IMR-90 (cell line): Measurements from ENCODE around the gene LEMD1. TPM values are rescaled to one million over a fixed set of nuclear protein-coding genes. Genes with fewer than 3 reads are reported as not detected.

Experiments used
- ATAC-seq: fragments of 200-7000 bp; cut with Tn5 transposase; 2 replicates; pipeline ENCODE4 v1.9.1; 2020; ENCODE audit warnings: low read depth, mild to moderate bottlenecking, moderate library complexity
- BruUV-seq: library from RNA; stranded (reverse); fragments of 400-500 nt; replicated peaks from 2 replicates; lab custom pipeline; 2021; lab: Mats Ljungman, UMichigan
- CTCF ChIA-PET: fragments of 300-600 bp; formaldehyde crosslinking; extraction: SDS; loops from one replicate; lab custom pipeline; 2021; ENCODE audit warnings: antibody characterized with exemption; lab: Yijun Ruan, JAX
- POLR2A ChIA-PET: fragments of 300-600 bp; sonication (Branson Sonifier 250); formaldehyde crosslinking; loops from one replicate; lab custom pipeline; 2022; ENCODE audit warnings: antibody characterized with exemption; ENCODE audit not compliant: unreplicated experiment; lab: Charles Lee
- DNase-seq: peaks from one replicate; pipeline ENCODE4 v3.0.0; 2013
- H2AFZ ChIP-seq: replicated peaks from 2 replicates; pipeline ENCODE3; 2013; ENCODE audit warnings: low read length, mild to moderate bottlenecking; ENCODE audit not compliant: poor library complexity
- H2AK5ac ChIP-seq: 2 replicates; pipeline ENCODE4 v1.6.1; 2013; ENCODE audit warnings: low read depth, low read length, inconsistent platforms
- H2AK9ac ChIP-seq: replicated peaks from 2 replicates; pipeline ENCODE3; 2013; ENCODE audit warnings: mild to moderate bottlenecking, low read depth, low read length, moderate library complexity; ENCODE audit not compliant: poor library complexity
- H2BK120ac ChIP-seq: 2 replicates; pipeline ENCODE4 v1.6.1; 2013; ENCODE audit warnings: low read depth, low read length, inconsistent platforms
- H2BK15ac ChIP-seq: 3 replicates; pipeline ENCODE4 v1.6.1; 2013; ENCODE audit warnings: low read depth, low read length, inconsistent platforms
- H2BK20ac ChIP-seq: 2 replicates; pipeline ENCODE4 v1.6.1; 2013; ENCODE audit warnings: low read depth, mild to moderate bottlenecking, inconsistent platforms, low read length, moderate library complexity
- H2BK5ac ChIP-seq: 2 replicates; pipeline ENCODE4 v1.6.1; 2013; ENCODE audit warnings: mild to moderate bottlenecking, low read depth, low read length, inconsistent platforms; ENCODE audit not compliant: poor library complexity, severe bottlenecking
- H3K14ac ChIP-seq: replicated peaks from 2 replicates; pipeline ENCODE4 v1.6.1; 2013; ENCODE audit warnings: low read depth, low read length, inconsistent platforms
- H3K18ac ChIP-seq: 2 replicates; pipeline ENCODE4 v1.6.1; 2013; ENCODE audit warnings: low read depth, low read length, control low read depth
- H3K23ac ChIP-seq: 2 replicates; pipeline ENCODE4 v1.6.1; 2013; ENCODE audit warnings: low read depth, low read length, inconsistent platforms
- H3K27ac ChIP-seq: 2 replicates; pipeline ENCODE4 v1.5.1; 2013; ENCODE audit warnings: mild to moderate bottlenecking, control low read depth, low read length; ENCODE audit not compliant: insufficient read depth
- H3K27me3 ChIP-seq: 2 replicates; pipeline ENCODE4 v1.6.1; 2013; ENCODE audit warnings: low read length; ENCODE audit not compliant: control insufficient read depth, insufficient read depth
- H3K36me3 ChIP-seq: 2 replicates; pipeline ENCODE4 v1.6.1; 2013; ENCODE audit warnings: low read length, mixed read lengths; ENCODE audit not compliant: control insufficient read depth, insufficient read depth
- H3K4ac ChIP-seq: 2 replicates; pipeline ENCODE4 v1.6.1; 2013; ENCODE audit warnings: low read depth, low read length, inconsistent platforms
- H3K4me1 ChIP-seq: 2 replicates; pipeline ENCODE4 v1.6.1; 2013; ENCODE audit warnings: low read length, mixed read lengths; ENCODE audit not compliant: control insufficient read depth, insufficient read depth
- H3K4me2 ChIP-seq: 2 replicates; pipeline ENCODE4 v1.6.1; 2013; ENCODE audit warnings: low read depth, mild to moderate bottlenecking, control low read depth, low read length, moderate library complexity
- H3K4me3 ChIP-seq: 2 replicates; pipeline ENCODE4 v1.5.1; 2013; ENCODE audit warnings: low read depth, mild to moderate bottlenecking, control low read depth, low read length, moderate library complexity; ENCODE audit not compliant: insufficient read depth
- H3K56ac ChIP-seq: 2 replicates; pipeline ENCODE4 v1.6.1; 2013; ENCODE audit warnings: low read length, inconsistent platforms; ENCODE audit not compliant: insufficient read depth; ENCODE audit errors: extremely low read depth
- H3K79me1 ChIP-seq, 2 experiments: 2 replicates each; pipeline ENCODE4 v1.6.1; 2013; ENCODE audit warnings: low read length in 2 of 2, inconsistent platforms in 1 of 2, low read depth in 1 of 2
- H3K9ac ChIP-seq: 2 replicates; pipeline ENCODE4 v1.6.1; 2013; ENCODE audit warnings: low read depth, low read length, control low read depth
- H3K9me1 ChIP-seq: 2 replicates; pipeline ENCODE4 v1.6.1; 2013; ENCODE audit warnings: low read length, inconsistent platforms; ENCODE audit not compliant: insufficient read depth
- H3K9me3 ChIP-seq: 2 replicates; pipeline ENCODE4 v1.6.1; 2013; ENCODE audit warnings: low read length; ENCODE audit not compliant: control insufficient read depth, insufficient read depth
- H4K20me1 ChIP-seq: 2 replicates; pipeline ENCODE4 v1.6.1; 2013; ENCODE audit warnings: low read length, inconsistent platforms; ENCODE audit not compliant: insufficient read depth
- H4K5ac ChIP-seq: 2 replicates; pipeline ENCODE4 v1.6.1; 2013; ENCODE audit warnings: mild to moderate bottlenecking, low read depth, low read length, control low read depth
- H4K8ac ChIP-seq, 2 experiments: 2 replicates each; pipeline ENCODE4 v1.6.1; 2013; ENCODE audit warnings: low read depth in 2 of 2, low read length in 2 of 2, control low read depth in 1 of 2, inconsistent platforms in 1 of 2
- H4K91ac ChIP-seq: 2 replicates; pipeline ENCODE4 v1.6.1; 2013; ENCODE audit warnings: low read depth, low read length, inconsistent platforms; ENCODE audit not compliant: insufficient read depth
- CEBPB ChIP-seq: IDR thresholded peaks from 2 replicates; pipeline ENCODE4 v1.6.1; 2012; ENCODE audit warnings: low read depth, low read length, improper control_type of control experiment
- FOS ChIP-seq: fragments of 150-350 bp; IDR thresholded peaks from 2 replicates; pipeline ENCODE4 v1.6.1; 2016; ENCODE audit warnings: low read depth, low read length
- MAFK ChIP-seq: IDR thresholded peaks from 2 replicates; pipeline ENCODE4 v1.6.1; 2012; ENCODE audit warnings: low read depth, low read length, improper control_type of control experiment
- MAZ ChIP-seq: IDR thresholded peaks from 2 replicates; pipeline ENCODE4 v1.6.1; 2012; ENCODE audit warnings: low read depth, mild to moderate bottlenecking, low read length, improper control_type of control experiment, moderate library complexity, borderline replicate concordance
- POLR2A ChIP-seq: IDR thresholded peaks from 2 replicates; pipeline ENCODE4 v1.6.1; 2012; ENCODE audit warnings: mild to moderate bottlenecking, low read depth, low read length
- RCOR1 ChIP-seq: IDR thresholded peaks from 2 replicates; pipeline ENCODE4 v1.6.1; 2012; ENCODE audit warnings: mild to moderate bottlenecking, low read length, improper control_type of control experiment; ENCODE audit not compliant: insufficient replicate concordance
- RFX5 ChIP-seq: IDR thresholded peaks from 2 replicates; pipeline ENCODE4 v1.8.0; 2012; ENCODE audit warnings: low read depth, mild to moderate bottlenecking, low read length, moderate library complexity
- USF2 ChIP-seq: fragments of 150-350 bp; IDR thresholded peaks from 2 replicates; pipeline ENCODE4 v1.6.1; 2017; ENCODE audit warnings: mild to moderate bottlenecking, antibody characterized with exemption, low read length, low read depth
- WGBS, 2 experiments: methylation state at CpG; one replicate each; pipeline versions ENCODE4 v1.1.5 to v1.1.7; 2013; ENCODE audit warnings: missing lambda C conversion rate in 2 of 2; ENCODE audit not compliant: insufficient read length in 1 of 2; ENCODE audit errors: extremely low coverage in 2 of 2; 5-methylcytosine and 5-hydroxymethylcytosine counted together
- dilution Hi-C: fragments of 300-500 bp; cut with HindIII; formaldehyde crosslinking; loops from one replicate; pipeline ENCODE4 v1.14.3; 2018; ENCODE audit warnings: low sequenced_read_pairs; ENCODE audit not compliant: unreplicated experiment
- in situ Hi-C: fragments of 300-500 bp; cut with MboI; formaldehyde crosslinking; loops from 3 replicates; pipeline ENCODE4 v1.14.3; 2019; ENCODE audit warnings: low sequenced_read_pairs, inconsistent platforms, mixed read lengths
- intact Hi-C: fragments of 100-400 bp; cut with micrococcal nuclease; formaldehyde crosslinking; loops from 2 replicates; pipeline ENCODE4 v1.10.0; 2022
- polyA plus RNA-seq, 3 experiments: library from polyadenylated mRNA; depleted of rRNA; stranded (reverse); fragments of >200 nt; gene quantifications; 2 replicates each; pipeline ENCODE4 v1.2.3, GENCODE V29; 2012; ENCODE audit warnings: low replicate concordance in 1 of 3
- total RNA-seq: library from RNA; depleted of rRNA; stranded (reverse); fragments of >200 nt; gene quantifications from 2 replicates; pipeline ENCODE4 v1.2.3, GENCODE V29; 2012
- TF ChIP-seq, protein P1 (sequence below): fragments of 150-350 bp; IDR thresholded peaks from 2 replicates; pipeline ENCODE4 v1.6.1; 2016; ENCODE audit warnings: low read depth, mild to moderate bottlenecking, low read length, moderate library complexity, borderline replicate concordance

The LEMD1 gene
- total and polyA plus RNA-seq, 2 of the 4 experiments (the other 2 are of a cell fraction), result not detected

- H3K27me3 ChIP-seq, result peaks cover 65% of the 10 kb centered on the region
- no peaks in the 10 kb centered on the region; the same call in 1 of the 2 replicates for H3K9me1 ChIP-seq
- ChIA-PET POLR2A (no interaction called here), CTCF (interaction anchor here (0.8 kb wide), 1 partner anchor 25 kb away, joined by 4 read pairs; no protein-coding TSS in a partner anchor)
- TF ChIP-seq, protein P1, sequence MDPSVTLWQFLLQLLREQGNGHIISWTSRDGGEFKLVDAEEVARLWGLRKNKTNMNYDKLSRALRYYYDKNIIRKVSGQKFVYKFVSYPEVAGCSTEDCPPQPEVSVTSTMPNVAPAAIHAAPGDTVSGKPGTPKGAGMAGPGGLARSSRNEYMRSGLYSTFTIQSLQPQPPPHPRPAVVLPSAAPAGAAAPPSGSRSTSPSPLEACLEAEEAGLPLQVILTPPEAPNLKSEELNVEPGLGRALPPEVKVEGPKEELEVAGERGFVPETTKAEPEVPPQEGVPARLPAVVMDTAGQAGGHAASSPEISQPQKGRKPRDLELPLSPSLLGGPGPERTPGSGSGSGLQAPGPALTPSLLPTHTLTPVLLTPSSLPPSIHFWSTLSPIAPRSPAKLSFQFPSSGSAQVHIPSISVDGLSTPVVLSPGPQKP, result no peak
- no peak for TF ChIP-seq MAZ
- no peak for TF ChIP-seq POLR2A
- no peak for TF ChIP-seq FOS
- TF ChIP-seq RFX5, result no peak
- no peak for TF ChIP-seq RCOR1
- TF ChIP-seq CEBPB, result no peak
- no peak for TF ChIP-seq MAFK
- TF ChIP-seq USF2, result no peak
- no peak overlapping the region for H2BK15ac ChIP-seq
- H2BK20ac ChIP-seq, result no peak overlapping the region
- H3K27ac ChIP-seq, result no peak overlapping the region
- no peak overlapping the region for H4K91ac ChIP-seq
- no peaks in the 10 kb centered on the region for H3K36me3 ChIP-seq
- no peak overlapping the region for H2AK9ac ChIP-seq
- no peaks in the 10 kb centered on the region for H4K20me1 ChIP-seq
- H3K18ac ChIP-seq, result no peak overlapping the region
- no peak overlapping the region for H4K8ac ChIP-seq
- no peak overlapping the region for H2BK5ac ChIP-seq
- H3K79me1 ChIP-seq, result no peaks in the 10 kb centered on the region
- dilution Hi-C loops (no loop called here), in situ Hi-C loops (no loop called here), intact Hi-C loops (no loop called here)
- H3K4me3 ChIP-seq, result no peak overlapping the region
- H2AK5ac ChIP-seq, result no peak overlapping the region
- no peak overlapping the region for H2BK120ac ChIP-seq
- no peak for ATAC-seq
- H3K56ac ChIP-seq, result no peak overlapping the region
- no peak overlapping the region for H4K5ac ChIP-seq
- H3K14ac ChIP-seq, result no peak overlapping the region
- whole genome bisulfite sequencing, 2 experiments, result no CpG with 5 or more reads among the region's 12 CpGs
- H3K23ac ChIP-seq, result no peak overlapping the region
- DNase-seq, result no peak
- no peaks in the 10 kb centered on the region for H3K4me1 ChIP-seq
- no peak overlapping the region for H3K4ac ChIP-seq
- no TSS peak for BruUV-seq
- no peak overlapping the region for H3K4me2 ChIP-seq
- H2AFZ ChIP-seq, result no peak overlapping the region
- H3K9me3 ChIP-seq, result no peaks in the 10 kb centered on the region
- no peak overlapping the region for H3K9ac ChIP-seq
These were observed 20.3 kb upstream of the LEMD1 start for GRCh38 chr1:205442051-205442725.
